Activated naive CD4-positive, alpha-beta T cell treated with anti-CD3 and anti-CD28 coated beads, Interleukin-2, amount 50 U/mL, for 72 hours (primary cell): ENCODE results near the gene MAGI2. TPM values are rescaled to one million over a fixed set of nuclear protein-coding genes. Genes with fewer than 3 reads are reported as not detected.

ENCODE experiments used
- ATAC-seq, 2 donors: fragments of 150-1000 bp; cut with Tn5 transposase; 2 replicates each; pipeline ENCODE4 v1.10.0; 2021; ENCODE audit warnings: mild to moderate bottlenecking in 2 of 2, moderate library complexity in 2 of 2
- DNase-seq, 2 donors: peaks; one replicate each; pipeline ENCODE4 v3.0.0; 2021 to 2022; ENCODE audit warnings: low spot score in 2 of 2
- H3K27ac Mint-ChIP-seq, 2 donors: one replicate each; pipeline ENCODE4 v1.8.0; 2022; ENCODE audit warnings: mild to moderate bottlenecking in 2 of 2, mixed read lengths in 2 of 2
- H3K36me3 Mint-ChIP-seq, 2 donors: one replicate each; pipeline ENCODE4 v1.8.0; 2022; ENCODE audit warnings: mixed read lengths in 2 of 2
- H3K9me3 Mint-ChIP-seq, 2 donors: one replicate each; pipeline ENCODE4 v1.8.0; 2022; ENCODE audit warnings: mixed read lengths in 2 of 2
- total RNA-seq, 2 donors: library from RNA; stranded (reverse); gene quantifications; one replicate each; pipeline ENCODE4 v1.2.3, GENCODE V29; 2022

The MAGI2 gene
- total RNA-seq, 2 donors from 2014 or later = 0.16 TPM; not detected in 1

- Mint-ChIP-seq H3K9me3 (peaks cover 10 to 17% of the 10 kb centered on the region in 2 donors), H3K27ac (no peak overlapping the region), H3K36me3 (no peaks in the 10 kb centered on the region)
- ATAC-seq = no peak
- DNase-seq = no peak
Observed at GRCh38 chr7:78850093-78850740, 603.2 kb downstream of the MAGI2 start.

GRCh38 chr7:78845155-78845554, 608.3 kb downstream of the MAGI2 start:
- Mint-ChIP-seq H3K27ac (no peak overlapping the region), H3K36me3 (no peaks in the 10 kb centered on the region), H3K9me3 (peaks cover 7 to 13% of the 10 kb centered on the region in 2 donors)
- ATAC-seq = no peak
- DNase-seq = no peak

GRCh38 chr7:78842068-78842467, 611.4 kb downstream of the MAGI2 start:
- Mint-ChIP-seq H3K27ac (no peak overlapping the region), H3K36me3 (no peaks in the 10 kb centered on the region), H3K9me3 (peaks cover 12 to 17% of the 10 kb centered on the region in 2 donors)
- ATAC-seq (no peak), DNase-seq (no peak)

GRCh38 chr7:78835897-78836296, 617.6 kb downstream of the MAGI2 start:
- H3K9me3 Mint-ChIP-seq = peaks cover 13 to 14% of the 10 kb centered on the region in 2 donors
- DNase-seq (no peak), ATAC-seq (no peak)
- H3K27ac Mint-ChIP-seq = no peak overlapping the region
- no peaks in the 10 kb centered on the region for H3K36me3 Mint-ChIP-seq

GRCh38 chr7:78828317-78828716, 625.1 kb downstream of the MAGI2 start:
- no peak for DNase-seq

GRCh38 chr7:78803501-78804127, 649.9 kb downstream of the MAGI2 start:
- peaks cover 0 to 14% of the 10 kb centered on the region in 2 donors for H3K9me3 Mint-ChIP-seq
- no peak for DNase-seq
- ATAC-seq = no peak
- no peaks in the 10 kb centered on the region for H3K36me3 Mint-ChIP-seq
- no peak overlapping the region for H3K27ac Mint-ChIP-seq

More at GRCh38 chr7:78828317-78828716, 625.1 kb downstream of the MAGI2 start:
- ATAC-seq = no peak
- Mint-ChIP-seq H3K36me3 (no peaks in the 10 kb centered on the region), H3K9me3 (peaks cover 6 to 8% of the 10 kb centered on the region in 2 donors), H3K27ac (no peak overlapping the region)

GRCh38 chr7:78794101-78794500, 659.4 kb downstream of the MAGI2 start:
- ATAC-seq = no peak
- no peak for DNase-seq
- Mint-ChIP-seq H3K27ac (no peak overlapping the region), H3K36me3 (no peaks in the 10 kb centered on the region), H3K9me3 (peaks cover 8 to 9% of the 10 kb centered on the region in 2 donors)

GRCh38 chr7:78792624-78793023, 660.8 kb downstream of the MAGI2 start:
- ATAC-seq (no peak), DNase-seq (no peak)
- Mint-ChIP-seq H3K36me3 (no peaks in the 10 kb centered on the region), H3K9me3 (peaks cover 8 to 9% of the 10 kb centered on the region in 2 donors), H3K27ac (no peak overlapping the region)

GRCh38 chr7:78792006-78792405, 661.5 kb downstream of the MAGI2 start:
- DNase-seq (no peak), ATAC-seq (no peak)
- no peak overlapping the region for H3K27ac Mint-ChIP-seq
- no peaks in the 10 kb centered on the region for H3K36me3 Mint-ChIP-seq
- peaks cover 8 to 9% of the 10 kb centered on the region in 2 donors for H3K9me3 Mint-ChIP-seq

- Mint-ChIP-seq H3K27ac (no peak overlapping the region), H3K36me3 (no peaks in the 10 kb centered on the region), H3K9me3 (peaks cover 3 to 6% of the 10 kb centered on the region in 2 donors)
- no peak for DNase-seq
- no peak for ATAC-seq
Observed at GRCh38 chr7:78788464-78788863, 665.0 kb downstream of the MAGI2 start.

GRCh38 chr7:78787854-78788253, 665.6 kb downstream of the MAGI2 start:
- Mint-ChIP-seq H3K9me3 (peaks cover 3 to 6% of the 10 kb centered on the region in 2 donors), H3K27ac (no peak overlapping the region), H3K36me3 (no peaks in the 10 kb centered on the region)
- DNase-seq (no peak), ATAC-seq (no peak)

GRCh38 chr7:78786055-78786454, 667.4 kb downstream of the MAGI2 start:
- ATAC-seq = no peak
- H3K27ac Mint-ChIP-seq = no peak overlapping the region
- peaks cover 3 to 6% of the 10 kb centered on the region in 2 donors for H3K9me3 Mint-ChIP-seq
- H3K36me3 Mint-ChIP-seq = no peaks in the 10 kb centered on the region
- DNase-seq = no peak

- no peaks in the 10 kb centered on the region for H3K36me3 Mint-ChIP-seq
- DNase-seq (no peak), ATAC-seq (no peak)
- H3K27ac Mint-ChIP-seq = no peak overlapping the region
- peaks cover 3 to 4% of the 10 kb centered on the region in 2 donors for H3K9me3 Mint-ChIP-seq
Observed at GRCh38 chr7:78783179-78783962, 670.1 kb downstream of the MAGI2 start.

GRCh38 chr7:78780560-78780959, 672.9 kb downstream of the MAGI2 start:
- Mint-ChIP-seq H3K36me3 (no peaks in the 10 kb centered on the region), H3K27ac (no peak overlapping the region), H3K9me3 (peaks cover 4 to 5% of the 10 kb centered on the region in 2 donors)
- DNase-seq (no peak), ATAC-seq (no peak)

GRCh38 chr7:78779788-78780187, 673.7 kb downstream of the MAGI2 start:
- Mint-ChIP-seq H3K27ac (no peak overlapping the region), H3K36me3 (no peaks in the 10 kb centered on the region), H3K9me3 (peaks cover 4 to 5% of the 10 kb centered on the region in 2 donors)
- no peak for ATAC-seq
- no peak for DNase-seq

GRCh38 chr7:78777829-78778228, 675.6 kb downstream of the MAGI2 start:
- DNase-seq (no peak), ATAC-seq (no peak)
- H3K27ac Mint-ChIP-seq = no peak overlapping the region
- peaks cover 4 to 8% of the 10 kb centered on the region in 2 donors for H3K9me3 Mint-ChIP-seq
- no peaks in the 10 kb centered on the region for H3K36me3 Mint-ChIP-seq
